ENCODE data around the gene CD79A. TPM values are rescaled to one million over a fixed set of nuclear protein-coding genes. Genes with fewer than 3 reads are reported as not detected.

Gene CD79A
- total RNA-seq, 1 experiment from 2014 or later = 0.69 TPM

GRCh38 chr19:41920882-41921576, 44.0 kb downstream of the CD79A start:
- no peak for ATAC-seq
- Histone ChIP-seq H2AFZ (ENCODE audit: low read depth, low read length, poor library complexity, severe bottlenecking) (no peak overlapping the region), H3K4me1 (ENCODE audit: control insufficient read depth in 1 of 2, insufficient read depth in 2 of 2, low read length in 2 of 2) (no peaks in the 10 kb centered on the region), H3K36me3 (ENCODE audit: control insufficient read depth in 1 of 2, insufficient read depth in 2 of 2, low read length in 2 of 2) (no peaks in the 10 kb centered on the region), H4K20me1 (ENCODE audit: insufficient read depth) (no peaks in the 10 kb centered on the region), H3K79me2 (ENCODE audit: insufficient read depth, low read length) (no peaks in the 10 kb centered on the region), H3K4me2 (ENCODE audit: low read length) (no peak overlapping the region), H3K4me3 (replicated peaks in 1 of 2; ENCODE audit: low read depth in 1 of 2, low read length in 2 of 2) (no peak overlapping the region), H3K27ac (ENCODE audit: low read depth, low read length) (no peak overlapping the region), H3K9me2 (ENCODE audit: insufficient read depth) (no peaks in the 10 kb centered on the region), H3K27me3 (ENCODE audit: insufficient read depth, low read length) (no peaks in the 10 kb centered on the region), H3K9me3 (ENCODE audit: control insufficient read depth in 1 of 2, insufficient read depth in 1 of 2, low read depth in 1 of 2, low read length in 2 of 2) (no peaks in the 10 kb centered on the region), H3K9ac (ENCODE audit: low read length) (no peak overlapping the region)
- CTCF ChIA-PET = no interaction called here
- intact Hi-C loops (cut with micrococcal nuclease) = no loop called here
- no TSS peak for BruUV-seq (replicated peaks)
- POLR2A ChIA-PET = no interaction called here
- RAD21 ChIA-PET (ENCODE audit: low non-redundant PET in 1 of 2, low total read pairs in 2 of 2, uncharacterized antibody in 2 of 2, unreplicated experiment in 2 of 2) = no interaction called here
- no peak for TF ChIP-seq SP1 (IDR thresholded peaks at IDR 0.05; ENCODE audit: low read depth)
- TF ChIP-seq JUND (IDR thresholded peaks at IDR 0.05) = no peak
- no peak for TF ChIP-seq EZH2 (IDR thresholded peaks at IDR 0.05)
- no peak for TF ChIP-seq FOSL1 (IDR thresholded peaks at IDR 0.05; ENCODE audit: low read depth)
- no peak for TF ChIP-seq EZH2phosphoT487 (IDR thresholded peaks at IDR 0.05; ENCODE audit: borderline replicate concordance)
- TF ChIP-seq ELF1 (IDR thresholded peaks at IDR 0.05; ENCODE audit: borderline replicate concordance, low read depth) = no peak
- no peak for TF ChIP-seq POLR2A (IDR thresholded peaks at IDR 0.05; ENCODE audit: borderline replicate concordance, extremely low read depth, insufficient read depth, insufficient read length)
- TF ChIP-seq CBX3 (IDR thresholded peaks at IDR 0.05; ENCODE audit: low read depth) = no peak
- TF ChIP-seq ZNF274 (IDR thresholded peaks at IDR 0.05; ENCODE audit: low read depth, low read length) = no peak
- TF ChIP-seq ATF3 (IDR thresholded peaks at IDR 0.05) = no peak
- DNase-seq (ENCODE audit: low read depth, low spot score) = no peak

Measured in HCT116 (cell line).